PC-9 (cell line): ENCODE measurements around the gene NTM. TPM values are rescaled to one million over a fixed set of nuclear protein-coding genes. Genes with fewer than 3 reads are reported as not detected.

Experiments used
- Bru-seq: library from RNA; stranded (reverse); fragments of 400-500 nt; gene quantifications from one replicate; lab custom pipeline; 2021; lab: Mats Ljungman, UMichigan
- BruChase-seq, 2 experiments: library from RNA; stranded (reverse); fragments of 400-500 nt; gene quantifications; one replicate each; lab custom pipeline; 2021; lab: Mats Ljungman, UMichigan
- BruUV-seq: library from RNA; stranded (reverse); fragments of 400-500 nt; replicated peaks from 2 replicates; lab custom pipeline; 2021; lab: Mats Ljungman, UMichigan
- CTCF ChIA-PET: fragments of 300-600 bp; sonication (Branson Sonifier 250); formaldehyde crosslinking; loops from one replicate; lab custom pipeline; 2022; ENCODE audit warnings: antibody characterized with exemption; lab: Charles Lee
- POLR2A ChIA-PET: fragments of 300-600 bp; sonication (Branson Sonifier 250); formaldehyde crosslinking; loops from one replicate; lab custom pipeline; 2022; ENCODE audit warnings: antibody characterized with exemption; ENCODE audit not compliant: unreplicated experiment; lab: Charles Lee
- DNase-seq, 2 experiments: peaks; one replicate each; pipeline versions ENCODE4 v3.0.0 to v3.0.0-alpha.2; 2015 to 2022; ENCODE audit warnings: mixed read lengths in 1 of 2
- H2AFZ ChIP-seq: fragments of 200-600 bp; sonication (generic); 2 replicates; pipeline ENCODE4 v1.8.1; 2017; ENCODE audit warnings: antibody characterized with exemption
- H3F3A ChIP-seq: fragments of 200-600 bp; sonication (generic); 2 replicates; pipeline ENCODE4 v1.8.1; 2017; ENCODE audit warnings: antibody characterized with exemption, mild to moderate bottlenecking, low read depth; ENCODE audit not compliant: insufficient read depth
- H3K27ac ChIP-seq: fragments of 200-600 bp; sonication (generic); 2 replicates; pipeline ENCODE4 v1.6.1; 2016; ENCODE audit warnings: mixed run types
- H3K27me3 ChIP-seq: fragments of 200-600 bp; sonication (generic); 2 replicates; pipeline ENCODE4 v1.6.1; 2016; ENCODE audit warnings: low read depth, mixed run types; ENCODE audit not compliant: insufficient read depth
- H3K36me3 ChIP-seq: fragments of 200-600 bp; sonication (generic); 2 replicates; pipeline ENCODE4 v1.6.1; 2016; ENCODE audit warnings: low read depth, mixed run types
- H3K4me1 ChIP-seq: fragments of 200-600 bp; sonication (generic); replicated peaks from 2 replicates; pipeline ENCODE4 v1.6.1; 2016; ENCODE audit warnings: mixed run types; ENCODE audit not compliant: insufficient read depth
- H3K4me2 ChIP-seq: fragments of 200-600 bp; sonication (generic); 2 replicates; pipeline ENCODE4 v1.6.1; 2017; ENCODE audit warnings: mixed run types
- H3K4me3 ChIP-seq: fragments of 200-600 bp; sonication (generic); 2 replicates; pipeline ENCODE4 v1.6.1; 2016; ENCODE audit warnings: mixed run types
- H3K79me2 ChIP-seq: fragments of 200-600 bp; sonication (generic); 2 replicates; pipeline ENCODE4 v1.6.1; 2017; ENCODE audit warnings: low read depth, mixed run types
- H3K9me2 ChIP-seq: fragments of 200-600 bp; sonication (generic); 2 replicates; pipeline ENCODE4 v1.8.1; 2017; ENCODE audit warnings: mild to moderate bottlenecking; ENCODE audit not compliant: insufficient read depth
- H3K9me3 ChIP-seq: fragments of 200-600 bp; sonication (generic); 2 replicates; pipeline ENCODE4 v1.8.1; 2016; ENCODE audit warnings: low read depth; ENCODE audit not compliant: insufficient read depth
- H4K20me1 ChIP-seq: fragments of 200-600 bp; sonication (generic); 2 replicates; pipeline ENCODE4 v1.8.1; 2017; ENCODE audit not compliant: insufficient read depth
- CTCF ChIP-seq: fragments of 200-600 bp; sonication (generic); conservative IDR thresholded peaks from 2 replicates; pipeline ENCODE4 v1.6.1; 2017; ENCODE audit warnings: mixed run types, antibody characterized with exemption, mild to moderate bottlenecking, moderate library complexity
- EZH2 ChIP-seq: fragments of 200-600 bp; sonication (generic); IDR thresholded peaks from 2 replicates; pipeline ENCODE4 v1.8.0; 2017; ENCODE audit warnings: antibody characterized with exemption, low read depth
- intact Hi-C: fragments of 100-400 bp; cut with micrococcal nuclease; formaldehyde crosslinking; loops from one replicate; pipeline ENCODE4 v1.10.0; 2022; ENCODE audit not compliant: unreplicated experiment
- long read RNA-seq: library from polyadenylated mRNA; stranded (forward); transcript quantifications from one replicate; pipeline ENCODE4 v2.0.0, GENCODE V29; 2022
- total RNA-seq: library from RNA; stranded (reverse); gene quantifications from 2 replicates; pipeline ENCODE4 v1.2.3, GENCODE V29; 2021

Gene NTM
- not detected in 2 replicates for total RNA-seq
- Bru-seq, nascent RNA: percentile 19 among the genes with signal in this experiment
- percentile 17 among the genes with signal in this experiment for BruChase-seq, experiment 1, labeled RNA remaining after a 2-hour chase
- percentile 11 among the genes with signal in this experiment for BruChase-seq, experiment 2, labeled RNA remaining after a 6-hour chase
- long read RNA-seq, partial matches to known transcripts: 0 of 1 reads
- long read RNA-seq, other reads (novel, unspliced or antisense): 1 of 1 reads

- Histone ChIP-seq H3K27ac (no peak within 1 kb of the TSS), H3K36me3 (no peaks in the 10 kb centered on the region), H3K9me2 (no peaks in the 10 kb centered on the region), H3K9me3 (no peaks in the 10 kb centered on the region), H3K4me3 (no peak within 1 kb of the TSS), H3K4me1 (no peaks in the 10 kb centered on the region), H2AFZ (no peak within 1 kb of the TSS), H3F3A (no peaks in the 10 kb centered on the region), H3K27me3 (peaks cover 69% of the 10 kb centered on the region), H3K79me2 (no peaks in the 10 kb centered on the region), H4K20me1 (no peaks in the 10 kb centered on the region), H3K4me2 (no peak within 1 kb of the TSS)
- DNase-seq: no peak
- BruUV-seq: no TSS peak
- intact Hi-C loops: no loop called here
- TF ChIP-seq EZH2 (no peak), CTCF (no peak)
- ChIA-PET CTCF (no interaction called here), POLR2A (no interaction called here)
These were observed at the start of gene NTM for GRCh38 chr11:131370090-131370751. Gene NTM, plus strand, starts transcription at chr11:131370615.

GRCh38 chr11:131324921-131325570, 45.4 kb upstream of the NTM start:
- CTCF ChIA-PET: no interaction called here
- no peaks in the 10 kb centered on the region for H3K36me3 ChIP-seq
- no peak overlapping the region for H2AFZ ChIP-seq
- TF ChIP-seq EZH2: no peak
- no peak for TF ChIP-seq CTCF
- no peaks in the 10 kb centered on the region for H4K20me1 ChIP-seq
- no peaks in the 10 kb centered on the region for H3F3A ChIP-seq
- no TSS peak for BruUV-seq
- no peaks in the 10 kb centered on the region for H3K9me3 ChIP-seq
- H3K9me2 ChIP-seq: no peaks in the 10 kb centered on the region
- POLR2A ChIA-PET: interaction anchor here (0.6 kb wide), 1 partner anchor 355 kb away, joined by 7 read pairs; no protein-coding TSS in a partner anchor
- H3K27ac ChIP-seq: no peak overlapping the region
- H3K79me2 ChIP-seq: no peaks in the 10 kb centered on the region
- DNase-seq: no peak
- H3K27me3 ChIP-seq: peaks cover 35% of the 10 kb centered on the region
- no peaks in the 10 kb centered on the region for H3K4me1 ChIP-seq
- intact Hi-C loops: no loop called here
- no peak overlapping the region for H3K4me3 ChIP-seq
- no peak overlapping the region for H3K4me2 ChIP-seq

- Histone ChIP-seq H3K4me3 (no peak overlapping the region), H2AFZ (no peak overlapping the region), H4K20me1 (no peaks in the 10 kb centered on the region), H3K27me3 (peaks cover 47% of the 10 kb centered on the region), H3K36me3 (no peaks in the 10 kb centered on the region), H3K27ac (no peak overlapping the region), H3K9me3 (no peaks in the 10 kb centered on the region), H3K79me2 (no peaks in the 10 kb centered on the region), H3K4me2 (no peak overlapping the region), H3F3A (no peaks in the 10 kb centered on the region), H3K4me1 (no peaks in the 10 kb centered on the region), H3K9me2 (no peaks in the 10 kb centered on the region)
- TF ChIP-seq EZH2: no peak
- TF ChIP-seq CTCF: no peak
- intact Hi-C loops: no loop called here
- no peak for DNase-seq
- ChIA-PET CTCF (no interaction called here), POLR2A (no interaction called here)
- BruUV-seq: no TSS peak
These were observed 43.6 kb upstream of the NTM start for GRCh38 chr11:131326829-131327228.
